ENCODE data around the gene KRT25. TPM values are rescaled to one million over a fixed set of nuclear protein-coding genes. Genes with fewer than 3 reads are reported as not detected.

The KRT25 gene
- polyA plus RNA-seq, 3 donors = not detected

GRCh38 chr17:40703652-40704051 is 51.5 kb downstream of the KRT25 start, which contains the start of gene KRT24:
Gene KRT24 (minus strand): TSS chr17:40703752. CDS start chr17:40703693, 59 bp downstream.
- WGBS, 3 donors = 76 to 81% (median 79%) methylated on average over 7 of the region's 7 CpGs

GRCh38 chr17:40702271-40702670 is 52.9 kb downstream of the KRT25 start:
- no peak overlapping the region for H3K27ac ChIP-seq (ENCODE audit: low read depth, low read length)
- 69 to 89% (median 87%) methylated on average over 3 of the region's 3 CpGs for WGBS, 3 donors

More at GRCh38 chr17:40703652-40704051, 51.5 kb downstream of the KRT25 start, which contains the start of gene KRT24:
- no peak within 1 kb of the TSS for H3K27ac ChIP-seq (ENCODE audit: low read depth, low read length)

GRCh38 chr17:40699853-40700252 is 55.3 kb downstream of the KRT25 start:
- WGBS, 3 donors = 49 to 55% (median 51%) methylated on average over 5 of the region's 5 CpGs
- H3K27ac ChIP-seq (ENCODE audit: low read depth, low read length) = no peak overlapping the region

- 53 to 62% (median 56%) methylated on average over 9 of the region's 9 CpGs for whole genome bisulfite sequencing, 3 donors
Measured at GRCh38 chr17:40699371-40699770, 55.8 kb downstream of the KRT25 start.

More at GRCh38 chr17:40699371-40699770, 55.8 kb downstream of the KRT25 start:
- H3K27ac ChIP-seq (ENCODE audit: low read depth, low read length) = no peak overlapping the region

Other genes starting within 250 kb of the KRT25 start
- 1 to 10 TPM in 2 of 3 donors, under 1 TPM in 1; 0.56 to 2.8 (median 1.7) TPM for gene CCR7, start 189.9 kb downstream of the KRT25 start, polyA plus RNA-seq
- gene SMARCE1, start 107.5 kb downstream of the KRT25 start, polyA plus RNA-seq = 10 to 100 TPM; 34.8 to 98.0 (median 68.4) TPM
- gene KRT222, start 90.2 kb downstream of the KRT25 start, polyA plus RNA-seq = 10 to 100 TPM in 1 of 3 donors, under 1 TPM in 2; 0.77 to 15.9 (median 0.98) TPM
- under 1 TPM; 0.03 to 0.79 (median 0.22) TPM for gene KRT24, start 51.6 kb downstream of the KRT25 start, polyA plus RNA-seq
- gene KRT26, start 16.9 kb upstream of the KRT25 start, polyA plus RNA-seq = not detected
- gene KRT27, start 27.2 kb upstream of the KRT25 start, polyA plus RNA-seq = 1 to 10 TPM in 1 of 3 donors, under 1 TPM in 1, not detected in 1; 0.15 to 2.9 TPM
- gene KRT28, start 44.6 kb upstream of the KRT25 start, polyA plus RNA-seq = not detected
- gene KRT10, start 67.3 kb upstream of the KRT25 start, polyA plus RNA-seq = 10 to 100 TPM; 18.1 to 46.3 (median 35.0) TPM
- not detected for gene KRT12, start 111.9 kb upstream of the KRT25 start, polyA plus RNA-seq
- gene KRT20, start 129.9 kb upstream of the KRT25 start, polyA plus RNA-seq = 1 to 10 TPM in 1 of 3 donors, under 1 TPM in 2; 0.03 to 6.9 (median 0.22) TPM
- 1 to 10 TPM in 1 of 3 donors, under 1 TPM in 2; 0.61 to 1.8 (median 0.89) TPM for gene KRT23, start 182.3 kb upstream of the KRT25 start, polyA plus RNA-seq
- gene KRT39, start 211.6 kb upstream of the KRT25 start, polyA plus RNA-seq = under 1 TPM in 1 of 3 donors, not detected in 2; 0.06 TPM
- under 1 TPM in 1 of 3 donors, not detected in 2; 0.15 TPM for gene KRT40, start 229.0 kb upstream of the KRT25 start, polyA plus RNA-seq
- not detected for gene KRTAP3-3, start 238.8 kb upstream of the KRT25 start, polyA plus RNA-seq
- not detected for gene KRTAP3-2, start 244.6 kb upstream of the KRT25 start, polyA plus RNA-seq

Data from adipose tissue (tissue), 3 donors.